HepG2 (cell line): ENCODE measurements around the gene TLCD1. TPM values are rescaled to one million over a fixed set of nuclear protein-coding genes. Genes with fewer than 3 reads are reported as not detected.
A peak's percentile ranks its signal among the peaks of the same experiment; 100 is the strongest.

Source experiments
- CEBPG ChIP-seq: IDR thresholded peaks from 2 replicates; pipeline ENCODE4 v1.6.1; 2016
- CHD2 ChIP-seq: IDR thresholded peaks from 2 replicates; pipeline ENCODE4 v1.6.1; 2011; ENCODE audit warnings: low read depth, low read length, improper control_type of control experiment
- HMG20B ChIP-seq: conservative IDR thresholded peaks from 2 replicates; pipeline ENCODE4 v1.6.1; 2016; ENCODE audit warnings: missing genetic modification reagents, missing compliant biosample characterization
- HOXA9 ChIP-seq: sonication (generic); formaldehyde crosslinking; IDR thresholded peaks from 2 replicates; pipeline ENCODE4 v1.8.1; 2022; ENCODE audit warnings: missing genetic modification reagents, mild to moderate bottlenecking, moderate library complexity, borderline replicate concordance
- KAT2B ChIP-seq: fragments of 150-350 bp; IDR thresholded peaks from 2 replicates; pipeline ENCODE4 v1.6.1; 2014; ENCODE audit warnings: low read depth, low read length, borderline replicate concordance
- MTF2 ChIP-seq: sonication (generic); formaldehyde crosslinking; IDR thresholded peaks from 2 replicates; pipeline ENCODE4 v1.5.0; 2020; ENCODE audit warnings: missing genetic modification reagents, borderline replicate concordance
- NPAS2 ChIP-seq: sonication (generic); formaldehyde crosslinking; IDR thresholded peaks from 2 replicates; pipeline ENCODE4 v1.8.0; 2022; ENCODE audit warnings: mild to moderate bottlenecking, missing genetic modification reagents, borderline replicate concordance
- PCBP1 ChIP-seq: fragments of 200-400 bp; formaldehyde crosslinking; IDR thresholded peaks from 2 replicates; pipeline ENCODE4 v1.6.1; 2017; ENCODE audit warnings: mild to moderate bottlenecking, low read depth, low read length, borderline replicate concordance
- PRMT3 ChIP-seq: sonication (generic); formaldehyde crosslinking; IDR thresholded peaks from 2 replicates; pipeline ENCODE4 v1.8.1; 2022; ENCODE audit warnings: low read depth, mild to moderate bottlenecking, moderate library complexity, missing genetic modification reagents, borderline replicate concordance
- PRPF4 ChIP-seq: fragments of 200-400 bp; formaldehyde crosslinking; IDR thresholded peaks from 2 replicates; pipeline ENCODE4 v1.6.1; 2016; ENCODE audit warnings: low read length, low read depth; ENCODE audit not compliant: poor library complexity, severe bottlenecking
- SALL1 ChIP-seq: sonication (generic); formaldehyde crosslinking; IDR thresholded peaks from 2 replicates; pipeline ENCODE4 v1.8.0; 2022; ENCODE audit warnings: mild to moderate bottlenecking, missing genetic modification reagents
- SCMH1 ChIP-seq: sonication (generic); formaldehyde crosslinking; IDR thresholded peaks from 2 replicates; pipeline ENCODE4 v1.9.0; 2021; ENCODE audit warnings: missing genetic modification reagents, mild to moderate bottlenecking, borderline replicate concordance
- SMYD3 ChIP-seq: sonication (generic); formaldehyde crosslinking; IDR thresholded peaks from 2 replicates; pipeline ENCODE4 v1.8.1; 2023; ENCODE audit warnings: mild to moderate bottlenecking, missing genetic modification reagents
- TEAD2 ChIP-seq: sonication (generic); formaldehyde crosslinking; IDR thresholded peaks from 2 replicates; pipeline ENCODE4 v1.9.0; 2021; ENCODE audit warnings: missing genetic modification reagents
- U2AF2 ChIP-seq: fragments of 200-400 bp; formaldehyde crosslinking; IDR thresholded peaks from 2 replicates; pipeline ENCODE4 v1.6.1; 2017; ENCODE audit warnings: low read depth, mild to moderate bottlenecking, low read length
- ZNF430 ChIP-seq: sonication (generic); formaldehyde crosslinking; IDR thresholded peaks from 2 replicates; pipeline ENCODE4 v1.9.0; 2021; ENCODE audit warnings: mild to moderate bottlenecking, missing genetic modification reagents
- ZNF431 ChIP-seq: sonication (generic); formaldehyde crosslinking; IDR thresholded peaks from 2 replicates; pipeline ENCODE4 v1.9.0; 2022; ENCODE audit warnings: missing genetic modification reagents, low read depth, mild to moderate bottlenecking, borderline replicate concordance
- ZNF549 ChIP-seq: sonication (generic); formaldehyde crosslinking; IDR thresholded peaks from 2 replicates; pipeline ENCODE4 v1.5.0; 2020; ENCODE audit warnings: missing genetic modification reagents
- ZNF839 ChIP-seq: sonication (generic); formaldehyde crosslinking; IDR thresholded peaks from 2 replicates; pipeline ENCODE4 v1.4.0; 2020; ENCODE audit warnings: missing genetic modification reagents, mild to moderate bottlenecking, borderline replicate concordance
- polyA plus RNA-seq, 8 experiments: library from polyadenylated mRNA; depleted of rRNA in 3 of 8; stranded (reverse) in 7 of 8; unstranded in 1 of 8; fragments of >200 nt; fragmentation: Illumina TruSeq in 4 of 8; extraction: Trizol in 4 of 8; gene quantifications; 2 replicates each; pipeline versions ENCODE4 v1.2.1 to v1.2.3, GENCODE V29; 2011 to 2016; ENCODE audit warnings: low read depth in 4 of 8, missing spikeins in 1 of 8, mixed read lengths in 1 of 8; ENCODE audit not compliant: insufficient read depth in 1 of 8
- total RNA-seq, 5 experiments: library from RNA; depleted of rRNA; stranded (reverse); fragments of >200 nt; fragmentation: Illumina TruSeq; extraction: Trizol; gene quantifications; 2 replicates each; pipeline ENCODE4 v1.2.3, GENCODE V29; 2016; ENCODE audit warnings: low read depth in 1 of 5
- TF ChIP-seq, protein P1 (sequence below): sonication (generic); formaldehyde crosslinking; IDR thresholded peaks from 2 replicates; pipeline ENCODE4 v1.5.1; 2020; ENCODE audit warnings: mild to moderate bottlenecking, missing genetic modification reagents, moderate library complexity
- TF ChIP-seq, protein P2 (sequence below): sonication (generic); formaldehyde crosslinking; IDR thresholded peaks from 2 replicates; pipeline ENCODE4 v1.5.1; 2020; ENCODE audit warnings: missing genetic modification reagents, mild to moderate bottlenecking, borderline replicate concordance
- TF ChIP-seq, protein P3 (sequence below): sonication (generic); formaldehyde crosslinking; IDR thresholded peaks from 2 replicates; pipeline ENCODE4 v1.5.1; 2020; ENCODE audit warnings: missing genetic modification reagents, mild to moderate bottlenecking, borderline replicate concordance
- TF ChIP-seq, protein P4 (sequence below): sonication (generic); formaldehyde crosslinking; IDR thresholded peaks from 2 replicates; pipeline ENCODE4 v1.5.0; 2020; ENCODE audit warnings: mild to moderate bottlenecking, missing genetic modification reagents, moderate library complexity
- TF ChIP-seq, protein P5 (sequence below): sonication (generic); formaldehyde crosslinking; IDR thresholded peaks from 2 replicates; pipeline ENCODE4 v1.4.0; 2020; ENCODE audit warnings: mild to moderate bottlenecking, missing genetic modification reagents

Gene TLCD1
- total and polyA plus RNA-seq, 2 of the 13 experiments (the other 11 are each of a cell fraction or from before 2014, with no cell fraction given), result 14.9 to 19.6 TPM

DNA sequence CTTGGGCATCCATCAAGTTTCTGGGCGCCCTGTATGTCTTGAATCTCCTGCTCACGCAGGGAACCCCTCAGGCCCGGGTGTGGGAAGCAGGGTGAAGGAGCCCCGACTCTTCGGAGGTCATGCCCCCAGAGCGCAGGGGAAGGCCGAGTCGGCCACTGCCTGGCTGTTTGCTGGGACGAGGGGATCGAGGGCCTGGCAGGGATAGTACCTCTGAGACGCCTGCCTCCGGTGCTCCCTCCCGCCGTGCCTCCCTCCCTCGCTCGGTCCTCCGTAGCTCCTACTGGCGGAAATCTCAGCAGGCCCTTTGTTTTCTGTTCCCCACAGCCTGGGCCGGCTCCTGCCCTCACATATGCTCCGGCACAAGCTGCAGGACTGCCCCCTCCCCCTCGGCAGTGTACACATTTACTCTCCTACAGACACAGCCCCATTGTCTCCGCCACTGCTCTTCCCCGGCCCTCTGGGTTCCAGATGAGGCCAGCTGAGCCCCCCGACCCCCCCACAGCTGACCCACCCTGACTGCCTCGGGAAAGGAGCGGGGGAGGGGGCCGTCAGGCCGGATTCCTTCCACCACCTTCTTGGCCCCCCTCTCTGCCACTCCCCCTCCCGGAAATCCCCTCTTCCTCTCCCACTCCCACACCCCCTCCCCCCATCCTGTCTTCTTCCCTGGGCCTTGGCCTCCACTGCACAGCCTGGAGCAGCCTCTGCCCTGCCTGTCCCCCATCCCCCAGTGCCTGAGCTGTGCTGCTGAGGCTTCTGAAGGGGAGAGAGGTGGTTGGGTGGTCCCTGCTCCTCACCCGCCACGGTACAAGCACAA, 19.1 kb upstream of the TLCD1 start (continued):
- TF ChIP-seq PRMT3 (CRISPR knock-in tag) (no peak), KAT2B (no peak), MTF2 (CRISPR knock-in tag) (no peak), CEBPG (CRISPR knock-in tag) (0 out of 2 replicates have a peak, but pooled peaks have one; percentile 9), U2AF2 (0 out of 2 replicates have a peak, but pooled peaks have one; percentile 48), ZNF431 (0 out of 2 replicates have a peak, but pooled peaks have one; percentile 17), CHD2 (no peak), SMYD3 (CRISPR knock-in tag) (no peak), ZNF839 (no peak), NPAS2 (no peak), TEAD2 (CRISPR knock-in tag) (no peak), HMG20B (CRISPR knock-in tag) (peak; percentile 73), HOXA9 (CRISPR knock-in tag) (peak; percentile 68), PRPF4 (no peak), PCBP1 (peak; percentile 65; the same call in 1 of the 2 replicates), SCMH1 (no peak), ZNF430 (CRISPR knock-in tag) (no peak), ZNF549 (CRISPR knock-in tag) (no peak), SALL1 (CRISPR knock-in tag) (no peak; the same call in 1 of the 2 replicates)
- TF ChIP-seq, protein P1, sequence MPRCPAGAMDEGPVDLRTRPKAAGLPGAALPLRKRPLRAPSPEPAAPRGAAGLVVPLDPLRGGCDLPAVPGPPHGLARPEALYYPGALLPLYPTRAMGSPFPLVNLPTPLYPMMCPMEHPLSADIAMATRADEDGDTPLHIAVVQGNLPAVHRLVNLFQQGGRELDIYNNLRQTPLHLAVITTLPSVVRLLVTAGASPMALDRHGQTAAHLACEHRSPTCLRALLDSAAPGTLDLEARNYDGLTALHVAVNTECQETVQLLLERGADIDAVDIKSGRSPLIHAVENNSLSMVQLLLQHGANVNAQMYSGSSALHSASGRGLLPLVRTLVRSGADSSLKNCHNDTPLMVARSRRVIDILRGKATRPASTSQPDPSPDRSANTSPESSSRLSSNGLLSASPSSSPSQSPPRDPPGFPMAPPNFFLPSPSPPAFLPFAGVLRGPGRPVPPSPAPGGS, result 0 out of 2 replicates have a peak, but pooled peaks have one; percentile 39
- TF ChIP-seq, protein P2, sequence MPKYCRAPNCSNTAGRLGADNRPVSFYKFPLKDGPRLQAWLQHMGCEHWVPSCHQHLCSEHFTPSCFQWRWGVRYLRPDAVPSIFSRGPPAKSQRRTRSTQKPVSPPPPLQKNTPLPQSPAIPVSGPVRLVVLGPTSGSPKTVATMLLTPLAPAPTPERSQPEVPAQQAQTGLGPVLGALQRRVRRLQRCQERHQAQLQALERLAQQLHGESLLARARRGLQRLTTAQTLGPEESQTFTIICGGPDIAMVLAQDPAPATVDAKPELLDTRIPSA (CRISPR knock-in tag), result no peak
- TF ChIP-seq, protein P3, sequence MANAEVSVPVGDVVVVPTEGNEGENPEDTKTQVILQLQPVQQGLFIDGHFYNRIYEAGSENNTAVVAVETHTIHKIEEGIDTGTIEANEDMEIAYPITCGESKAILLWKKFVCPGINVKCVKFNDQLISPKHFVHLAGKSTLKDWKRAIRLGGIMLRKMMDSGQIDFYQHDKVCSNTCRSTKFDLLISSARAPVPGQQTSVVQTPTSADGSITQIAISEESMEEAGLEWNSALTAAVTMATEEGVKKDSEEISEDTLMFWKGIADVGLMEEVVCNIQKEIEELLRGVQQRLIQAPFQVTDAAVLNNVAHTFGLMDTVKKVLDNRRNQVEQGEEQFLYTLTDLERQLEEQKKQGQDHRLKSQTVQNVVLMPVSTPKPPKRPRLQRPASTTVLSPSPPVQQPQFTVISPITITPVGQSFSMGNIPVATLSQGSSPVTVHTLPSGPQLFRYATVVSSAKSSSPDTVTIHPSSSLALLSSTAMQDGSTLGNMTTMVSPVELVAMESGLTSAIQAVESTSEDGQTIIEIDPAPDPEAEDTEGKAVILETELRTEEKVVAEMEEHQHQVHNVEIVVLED (CRISPR knock-in tag), result no peak
- TF ChIP-seq, protein P4, sequence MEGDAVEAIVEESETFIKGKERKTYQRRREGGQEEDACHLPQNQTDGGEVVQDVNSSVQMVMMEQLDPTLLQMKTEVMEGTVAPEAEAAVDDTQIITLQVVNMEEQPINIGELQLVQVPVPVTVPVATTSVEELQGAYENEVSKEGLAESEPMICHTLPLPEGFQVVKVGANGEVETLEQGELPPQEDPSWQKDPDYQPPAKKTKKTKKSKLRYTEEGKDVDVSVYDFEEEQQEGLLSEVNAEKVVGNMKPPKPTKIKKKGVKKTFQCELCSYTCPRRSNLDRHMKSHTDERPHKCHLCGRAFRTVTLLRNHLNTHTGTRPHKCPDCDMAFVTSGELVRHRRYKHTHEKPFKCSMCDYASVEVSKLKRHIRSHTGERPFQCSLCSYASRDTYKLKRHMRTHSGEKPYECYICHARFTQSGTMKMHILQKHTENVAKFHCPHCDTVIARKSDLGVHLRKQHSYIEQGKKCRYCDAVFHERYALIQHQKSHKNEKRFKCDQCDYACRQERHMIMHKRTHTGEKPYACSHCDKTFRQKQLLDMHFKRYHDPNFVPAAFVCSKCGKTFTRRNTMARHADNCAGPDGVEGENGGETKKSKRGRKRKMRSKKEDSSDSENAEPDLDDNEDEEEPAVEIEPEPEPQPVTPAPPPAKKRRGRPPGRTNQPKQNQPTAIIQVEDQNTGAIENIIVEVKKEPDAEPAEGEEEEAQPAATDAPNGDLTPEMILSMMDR (CRISPR knock-in tag), result peak; percentile 11; the same call in 1 of the 2 replicates
- TF ChIP-seq, protein P5, sequence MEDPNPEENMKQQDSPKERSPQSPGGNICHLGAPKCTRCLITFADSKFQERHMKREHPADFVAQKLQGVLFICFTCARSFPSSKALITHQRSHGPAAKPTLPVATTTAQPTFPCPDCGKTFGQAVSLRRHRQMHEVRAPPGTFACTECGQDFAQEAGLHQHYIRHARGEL, result no peak
